ENCODE results near the gene ZNF592.

- TF ChIP-seq POLR2A (IDR thresholded peaks at IDR 0.05) = no peak
- TF ChIP-seq, protein P1, sequence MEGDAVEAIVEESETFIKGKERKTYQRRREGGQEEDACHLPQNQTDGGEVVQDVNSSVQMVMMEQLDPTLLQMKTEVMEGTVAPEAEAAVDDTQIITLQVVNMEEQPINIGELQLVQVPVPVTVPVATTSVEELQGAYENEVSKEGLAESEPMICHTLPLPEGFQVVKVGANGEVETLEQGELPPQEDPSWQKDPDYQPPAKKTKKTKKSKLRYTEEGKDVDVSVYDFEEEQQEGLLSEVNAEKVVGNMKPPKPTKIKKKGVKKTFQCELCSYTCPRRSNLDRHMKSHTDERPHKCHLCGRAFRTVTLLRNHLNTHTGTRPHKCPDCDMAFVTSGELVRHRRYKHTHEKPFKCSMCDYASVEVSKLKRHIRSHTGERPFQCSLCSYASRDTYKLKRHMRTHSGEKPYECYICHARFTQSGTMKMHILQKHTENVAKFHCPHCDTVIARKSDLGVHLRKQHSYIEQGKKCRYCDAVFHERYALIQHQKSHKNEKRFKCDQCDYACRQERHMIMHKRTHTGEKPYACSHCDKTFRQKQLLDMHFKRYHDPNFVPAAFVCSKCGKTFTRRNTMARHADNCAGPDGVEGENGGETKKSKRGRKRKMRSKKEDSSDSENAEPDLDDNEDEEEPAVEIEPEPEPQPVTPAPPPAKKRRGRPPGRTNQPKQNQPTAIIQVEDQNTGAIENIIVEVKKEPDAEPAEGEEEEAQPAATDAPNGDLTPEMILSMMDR (IDR thresholded peaks at IDR 0.05) = no peak
Observed at GRCh38 chr15:84829428-84829827, 81.0 kb downstream of the ZNF592 start.
